Activated T-cell treated with anti-CD3 and anti-CD28 coated beads for 1 hour (primary cell): ENCODE results near the gene NALCN.

Experiments used
- DNase-seq: peaks from one replicate; pipeline ENCODE4 v3.0.0-alpha.2; 2020; ENCODE audit warnings: low read depth

Gene NALCN

DNA sequence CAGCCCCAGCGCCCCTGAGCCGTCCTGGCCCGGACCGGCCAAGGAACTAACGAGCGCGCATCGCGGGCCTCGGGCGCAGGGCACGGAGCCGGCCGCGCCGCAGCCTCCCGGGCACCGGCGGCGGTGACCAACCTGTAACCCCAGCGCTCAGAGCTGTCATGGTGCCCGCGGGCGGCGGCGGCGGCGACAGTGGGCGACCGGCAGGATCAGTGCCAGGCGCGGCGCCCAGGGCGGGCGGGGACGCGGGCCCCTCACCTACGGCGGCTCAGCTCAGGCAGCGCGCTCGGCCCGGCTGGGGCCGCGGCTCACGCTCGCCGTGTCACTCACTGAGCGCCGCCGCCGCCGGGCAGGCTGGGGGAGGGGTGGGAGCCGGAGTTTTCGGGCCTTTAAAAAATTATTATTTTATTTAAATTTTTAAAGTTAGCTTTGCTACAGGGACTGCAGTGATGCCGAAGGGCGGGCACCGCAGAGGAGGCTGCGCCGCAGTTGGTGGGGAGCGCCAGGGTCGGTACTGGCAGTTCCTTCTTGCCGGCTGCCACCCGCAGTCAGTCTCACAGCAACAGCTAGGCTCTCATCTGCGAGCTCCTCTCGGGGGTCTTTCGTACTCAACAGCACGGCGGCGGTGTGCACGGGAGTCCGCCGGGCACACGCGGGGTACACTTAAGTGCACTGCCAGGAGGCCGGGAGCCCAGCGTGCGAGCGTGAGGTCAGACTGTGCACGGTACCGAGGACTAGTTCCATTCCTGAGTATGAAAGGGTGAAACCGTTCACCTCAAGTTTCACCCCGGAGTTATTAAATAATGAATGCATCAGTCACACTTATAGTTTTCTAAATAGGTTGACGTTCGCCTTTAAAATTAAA, at the start of gene NALCN:
TSS of gene NALCN (minus strand) at position 328 of the 862 bp plus-strand sequence. CDS start 17,382 bp downstream, outside the sequence.
- DNase-seq = no peak

DNA sequence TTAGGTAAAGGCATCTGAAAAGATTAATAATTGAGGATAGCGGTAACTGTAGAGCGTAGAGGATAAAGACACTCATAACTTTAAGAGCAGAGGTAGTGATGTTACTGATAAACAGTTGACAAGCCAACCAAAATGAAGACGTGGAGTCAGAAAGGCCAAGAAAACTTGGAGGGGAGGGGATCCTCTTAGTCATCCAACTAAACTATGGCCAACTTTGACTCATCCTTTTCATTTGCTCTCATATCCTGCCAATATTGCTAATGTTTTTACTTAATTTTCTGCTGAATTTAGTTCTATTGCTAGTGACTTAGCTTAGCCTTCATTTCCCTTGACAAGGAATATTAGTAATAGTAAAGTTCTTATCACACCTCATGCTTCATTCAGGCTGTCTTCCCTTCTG, 49.6 kb upstream of the NALCN start:
- DNase-seq = no peak

DNA sequence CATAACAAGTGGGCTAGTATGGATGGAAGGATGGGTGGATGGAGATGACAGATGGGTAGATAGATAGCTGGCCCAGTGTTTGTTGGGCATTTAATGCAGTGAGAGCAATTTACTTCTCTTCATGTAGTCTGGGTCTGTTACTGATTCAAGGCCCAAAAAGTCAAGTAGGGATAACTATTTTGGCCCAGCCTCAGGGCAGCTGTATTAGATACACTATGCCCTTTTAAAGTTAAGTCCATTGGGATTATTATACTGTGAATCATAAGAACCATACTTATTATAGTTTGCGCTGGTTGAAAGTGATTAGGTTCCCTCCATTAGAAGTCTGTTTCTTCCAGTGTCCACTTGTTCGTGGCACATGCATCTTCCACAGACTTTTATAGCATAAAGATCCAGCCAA, 40.9 kb upstream of the NALCN start:
- DNase-seq = no peak

DNA sequence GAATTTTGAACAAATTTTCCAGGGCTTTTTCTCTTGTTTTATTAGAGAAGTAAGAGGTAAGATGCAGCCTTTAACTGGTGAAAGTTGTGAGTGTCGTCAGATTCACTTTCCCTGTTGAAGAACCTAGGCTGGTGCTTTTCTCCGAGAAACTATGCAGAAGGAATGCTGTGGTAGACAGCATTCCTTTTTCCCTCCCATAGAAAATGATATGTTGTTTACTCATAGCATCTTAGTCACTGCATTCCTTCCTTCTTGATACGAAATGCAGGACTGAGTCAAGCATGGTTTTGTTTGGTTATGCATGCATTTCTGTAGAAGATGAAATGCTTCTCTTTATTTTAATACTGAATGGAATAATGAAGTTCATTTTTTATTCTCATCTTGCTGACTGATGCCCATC, 39.6 kb upstream of the NALCN start:
- DNase-seq = no peak

DNA sequence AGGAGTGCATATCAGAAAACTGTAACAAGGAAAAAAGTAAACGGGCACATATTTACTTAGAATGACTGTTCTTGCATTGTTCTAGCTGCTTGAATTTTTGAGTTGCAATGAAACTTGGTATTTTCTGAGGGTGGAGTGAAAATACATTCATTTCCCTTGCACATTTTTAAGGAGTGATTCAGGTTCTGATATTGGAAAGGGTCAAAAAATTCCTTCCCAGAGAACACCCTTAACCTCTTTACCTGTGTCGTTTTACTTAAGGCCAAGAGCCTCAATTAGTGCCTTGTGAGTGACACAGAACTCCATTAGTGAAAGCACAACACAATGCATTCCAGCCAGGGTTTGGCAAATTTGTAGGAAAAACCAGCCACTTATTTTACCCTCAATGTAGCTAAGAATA, 38.5 kb upstream of the NALCN start:
- DNase-seq = no peak

DNA sequence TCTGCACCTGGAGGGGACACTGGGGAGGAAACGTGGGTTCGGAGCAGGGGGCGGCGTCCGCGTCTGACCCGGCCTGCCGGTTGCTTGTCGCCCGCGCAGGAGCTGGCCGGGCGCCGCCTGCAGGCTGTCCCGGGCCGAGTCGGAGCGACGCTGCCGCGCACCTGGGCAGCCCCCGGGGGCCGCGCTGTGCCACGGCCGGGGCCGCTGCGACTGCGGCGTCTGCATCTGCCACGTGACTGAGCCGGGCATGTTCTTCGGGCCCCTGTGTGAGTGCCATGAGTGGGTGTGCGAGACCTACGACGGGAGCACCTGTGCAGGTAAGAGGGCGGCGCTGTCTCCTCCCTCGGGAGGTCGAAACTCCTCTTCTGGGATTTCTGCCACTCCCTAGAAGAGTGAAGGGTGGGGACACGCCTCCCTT, 37.5 kb upstream of the NALCN start:
- no peak for DNase-seq

DNA sequence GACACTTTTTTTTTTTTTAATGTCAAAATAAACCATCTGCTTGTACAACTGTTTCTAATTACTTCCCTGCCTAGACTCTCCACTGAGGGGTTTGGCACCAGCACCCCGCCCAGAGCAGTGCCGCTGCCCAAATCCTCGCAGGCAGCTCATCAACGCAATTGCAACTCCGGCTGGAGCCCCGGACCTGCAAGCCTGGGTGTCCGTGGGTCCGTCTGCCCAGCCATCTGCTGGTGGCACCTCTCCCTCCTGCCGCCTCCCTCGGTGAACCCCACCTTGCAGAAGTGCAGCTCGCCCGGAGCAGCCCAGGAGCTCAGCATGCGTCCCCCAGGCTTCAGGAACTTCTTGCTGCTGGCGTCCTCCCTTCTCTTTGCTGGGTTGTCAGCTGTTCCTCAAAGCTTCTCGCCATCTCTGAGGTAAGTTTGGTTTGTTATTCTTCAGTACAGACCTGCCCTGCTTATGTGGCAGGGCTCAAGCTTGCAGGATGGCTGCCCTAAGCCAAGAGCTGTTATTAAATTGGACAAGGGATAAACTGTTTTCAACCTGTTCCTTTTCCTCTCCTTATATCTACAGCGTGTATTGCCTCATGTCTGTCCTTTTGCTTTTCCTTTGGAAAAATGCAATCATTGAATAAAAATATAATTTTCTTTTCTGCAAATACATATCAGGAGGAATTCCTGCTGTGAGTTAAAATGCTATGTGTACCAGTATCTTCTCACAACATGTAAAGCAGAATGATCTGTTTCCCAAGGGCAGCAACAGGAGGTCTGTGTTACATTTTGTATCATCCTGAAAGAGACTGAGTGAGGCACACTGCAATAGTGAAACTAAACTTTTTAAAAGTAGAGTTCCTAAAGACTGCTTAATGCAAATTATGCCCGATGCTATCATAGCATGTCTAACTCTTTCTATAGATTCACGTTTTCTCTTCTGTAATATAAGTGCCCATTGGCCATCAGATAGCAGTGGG, 36.5 kb upstream of the NALCN start, which contains the start of gene ITGBL1:
TSS of gene ITGBL1 (plus strand) at position 157 of the 967 bp plus-strand sequence. CDS start at position 316, 159 bp downstream.
- no peak for DNase-seq

DNA sequence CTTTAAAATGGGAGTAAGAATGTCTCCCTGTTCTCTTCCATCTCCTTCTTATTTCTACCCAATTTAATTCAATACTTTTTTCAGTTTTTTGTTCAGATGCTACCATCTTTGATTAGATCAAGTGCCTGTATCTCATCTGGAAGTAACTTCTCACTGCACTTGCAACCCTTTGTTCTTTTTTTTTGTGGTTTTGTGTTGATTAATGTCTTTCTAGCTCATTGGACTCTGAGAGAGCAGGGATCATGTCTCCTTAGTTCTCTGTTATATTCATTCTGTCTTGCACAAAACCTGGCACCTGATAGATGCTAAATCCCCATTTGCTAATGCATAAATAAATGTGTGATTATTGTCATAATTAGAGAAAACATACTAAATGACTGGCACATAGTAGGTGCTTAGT, 35.3 kb upstream of the NALCN start:
- no peak for DNase-seq

DNA sequence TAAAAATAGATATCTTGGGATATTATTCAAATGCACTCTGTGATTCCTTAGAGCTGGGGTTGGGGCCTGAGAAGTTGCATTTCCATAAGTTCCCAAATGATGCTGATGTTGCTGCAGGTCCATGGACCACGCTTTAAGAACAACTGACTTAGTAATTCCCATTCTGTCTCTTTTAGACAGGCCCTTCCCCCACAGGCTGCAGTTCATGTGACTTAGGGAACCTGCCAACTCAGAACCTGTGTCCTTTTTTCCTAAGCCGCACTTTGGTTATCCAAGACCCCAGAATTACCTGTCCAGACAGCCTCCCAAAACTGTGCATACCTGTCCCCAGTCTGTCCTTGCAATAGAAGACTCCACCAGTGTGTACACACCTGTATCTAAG, 34.4 kb upstream of the NALCN start:
- no peak for DNase-seq

DNA sequence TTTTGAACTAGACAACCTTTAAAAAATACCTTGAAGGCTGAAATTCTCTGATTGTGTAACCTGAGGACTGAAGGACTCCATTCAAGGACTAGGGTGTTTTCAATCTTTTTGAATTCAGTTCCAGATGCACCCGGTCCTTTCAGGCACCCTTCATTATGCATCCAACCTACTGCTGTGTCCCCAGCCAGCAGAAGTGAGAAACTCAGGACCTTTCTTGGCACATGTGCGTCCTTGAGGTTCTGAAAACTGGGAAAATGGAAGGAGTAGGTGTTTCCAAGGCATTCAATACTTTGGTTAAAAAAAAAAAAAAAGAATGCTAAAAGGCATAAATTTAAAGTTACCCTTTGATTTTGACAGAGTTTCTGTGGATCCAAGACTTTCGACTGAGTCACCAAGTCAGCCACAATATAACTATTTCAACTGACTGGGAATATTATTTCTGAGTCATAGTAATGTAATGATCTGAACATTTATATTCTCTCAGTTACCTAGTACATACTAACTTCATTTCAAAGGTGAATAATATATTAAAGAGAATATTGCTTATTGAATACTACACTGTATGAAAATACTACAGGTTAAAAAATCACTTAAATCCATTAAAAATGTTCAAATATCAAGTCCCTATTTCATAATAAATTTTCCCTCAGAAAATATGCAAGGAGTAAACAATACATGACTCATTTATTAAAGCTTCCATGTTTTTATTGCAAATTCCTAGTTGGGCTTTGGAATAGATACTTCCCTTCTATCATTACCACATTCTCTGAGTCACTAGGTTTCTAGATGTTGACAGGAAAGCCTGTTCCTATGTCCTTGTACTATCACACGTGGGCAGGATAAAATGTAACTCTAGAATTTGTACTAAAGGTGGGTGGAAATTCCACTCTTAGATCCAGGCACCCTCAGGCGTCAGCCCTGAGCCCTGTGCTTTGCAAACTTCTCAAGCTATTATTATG, 33.8 kb upstream of the NALCN start:
- DNase-seq = no peak

DNA sequence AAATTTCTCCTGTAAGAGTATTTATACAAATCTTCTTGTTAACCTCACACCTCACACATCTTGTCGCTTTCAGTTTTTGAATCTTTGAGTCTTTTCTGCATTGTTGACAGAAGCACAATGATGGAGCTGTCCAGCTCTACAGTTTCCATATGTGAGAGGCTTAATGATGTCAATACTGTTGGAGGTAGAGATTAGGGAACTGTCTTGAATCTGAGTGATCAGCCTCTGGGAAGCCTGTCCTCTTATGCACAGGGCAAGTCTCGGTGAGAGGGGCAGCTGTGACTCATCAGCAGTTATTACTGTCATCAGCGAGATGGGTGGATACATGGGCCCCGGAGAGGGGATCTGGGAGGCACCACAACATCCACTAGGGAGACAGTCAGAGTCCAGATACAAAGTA, 31.5 kb upstream of the NALCN start:
- DNase-seq = no peak

DNA sequence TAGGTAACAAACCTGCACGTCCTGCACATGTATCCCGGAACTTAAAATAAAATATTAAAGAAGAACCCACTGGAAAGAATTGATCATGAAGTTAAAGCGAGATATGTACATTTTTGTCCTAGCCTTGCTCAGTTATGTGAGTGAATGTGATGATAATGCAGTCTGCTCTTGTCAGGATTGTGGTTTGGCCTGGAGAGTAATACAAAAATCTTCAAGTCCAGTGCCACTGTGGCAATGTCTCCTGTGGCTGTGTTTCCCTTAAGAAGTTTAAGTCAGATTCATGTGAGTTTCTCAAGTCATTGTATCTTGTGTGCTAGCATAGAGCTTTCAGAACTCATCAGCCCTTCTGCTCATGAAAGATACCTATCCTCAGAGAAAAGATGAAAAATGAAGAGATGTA, 18.2 kb upstream of the NALCN start:
- DNase-seq = no peak

DNA sequence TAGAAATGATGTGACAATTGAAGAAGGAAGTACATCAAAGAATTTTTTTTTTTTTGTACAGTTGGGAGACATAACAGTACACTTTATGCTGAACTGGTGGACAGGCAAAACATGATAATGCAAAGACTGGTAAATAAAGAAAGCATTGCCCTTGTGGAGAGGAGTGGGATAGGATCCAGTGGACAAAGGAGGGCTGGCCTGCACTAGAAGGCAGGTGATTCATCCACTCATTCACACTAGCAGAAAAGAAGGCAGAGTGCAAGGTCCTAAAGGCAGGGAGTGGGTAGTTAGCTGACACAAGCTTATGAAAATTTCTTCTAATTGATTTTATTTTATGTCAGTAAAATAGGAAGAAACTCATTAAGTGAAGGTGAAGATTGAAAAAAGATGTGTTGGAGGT, 17.6 kb upstream of the NALCN start:
- no peak for DNase-seq

DNA sequence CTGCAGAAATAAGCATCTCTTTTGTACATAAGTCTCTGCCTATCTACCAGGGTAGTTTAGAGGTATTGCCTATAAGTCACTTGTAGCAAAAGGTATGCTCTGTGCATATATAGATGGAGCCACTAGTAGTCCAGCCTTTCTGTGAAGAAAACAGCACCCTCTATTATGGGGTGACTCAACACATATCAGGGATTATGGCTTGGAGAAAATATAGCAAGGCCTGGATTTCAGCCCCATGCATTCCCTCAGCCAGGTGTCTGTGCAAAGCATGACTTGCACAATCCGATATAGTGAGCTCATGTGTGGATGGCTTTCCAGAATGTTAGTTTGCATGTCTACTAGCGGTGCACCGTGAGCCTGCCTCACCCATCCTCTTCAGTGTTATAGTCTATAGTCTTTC, 13.4 kb upstream of the NALCN start:
- DNase-seq = no peak

DNA sequence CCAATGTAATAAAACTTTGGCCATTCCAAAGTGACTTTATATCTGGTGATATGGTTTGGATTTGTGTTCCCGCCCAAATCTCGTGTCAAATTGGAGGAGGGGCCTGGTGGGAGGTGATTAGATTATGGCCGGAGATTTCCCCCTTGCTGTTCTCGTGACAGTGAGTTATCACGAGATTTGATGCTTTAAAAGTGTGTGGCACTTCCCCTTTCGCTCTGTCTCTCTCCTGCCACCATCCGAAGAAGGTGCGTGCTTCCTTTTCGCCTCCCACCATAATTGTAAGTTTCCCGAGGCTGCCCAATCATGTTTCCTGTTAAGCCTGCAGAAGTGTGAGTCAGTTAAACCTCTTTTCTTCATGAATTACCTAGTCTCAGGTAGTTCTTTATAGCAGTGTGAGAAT, 9.3 kb upstream of the NALCN start:
- DNase-seq = no peak

DNA sequence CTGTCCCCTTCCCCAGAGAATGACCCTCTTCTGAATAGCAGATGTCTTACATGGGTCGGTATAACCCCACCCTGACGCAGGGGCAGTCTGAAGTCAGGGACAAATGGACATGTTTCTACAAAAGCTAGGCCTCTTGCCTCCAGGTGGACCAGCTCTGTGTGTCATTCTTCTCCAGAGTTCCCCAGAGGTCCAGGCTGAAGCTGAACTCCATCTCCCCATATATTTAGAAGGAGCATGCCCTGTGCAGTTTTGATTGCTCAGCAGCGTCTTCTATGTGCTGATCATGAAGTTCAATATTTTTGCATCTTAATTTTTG, 8.8 kb upstream of the NALCN start:
- DNase-seq = no peak

DNA sequence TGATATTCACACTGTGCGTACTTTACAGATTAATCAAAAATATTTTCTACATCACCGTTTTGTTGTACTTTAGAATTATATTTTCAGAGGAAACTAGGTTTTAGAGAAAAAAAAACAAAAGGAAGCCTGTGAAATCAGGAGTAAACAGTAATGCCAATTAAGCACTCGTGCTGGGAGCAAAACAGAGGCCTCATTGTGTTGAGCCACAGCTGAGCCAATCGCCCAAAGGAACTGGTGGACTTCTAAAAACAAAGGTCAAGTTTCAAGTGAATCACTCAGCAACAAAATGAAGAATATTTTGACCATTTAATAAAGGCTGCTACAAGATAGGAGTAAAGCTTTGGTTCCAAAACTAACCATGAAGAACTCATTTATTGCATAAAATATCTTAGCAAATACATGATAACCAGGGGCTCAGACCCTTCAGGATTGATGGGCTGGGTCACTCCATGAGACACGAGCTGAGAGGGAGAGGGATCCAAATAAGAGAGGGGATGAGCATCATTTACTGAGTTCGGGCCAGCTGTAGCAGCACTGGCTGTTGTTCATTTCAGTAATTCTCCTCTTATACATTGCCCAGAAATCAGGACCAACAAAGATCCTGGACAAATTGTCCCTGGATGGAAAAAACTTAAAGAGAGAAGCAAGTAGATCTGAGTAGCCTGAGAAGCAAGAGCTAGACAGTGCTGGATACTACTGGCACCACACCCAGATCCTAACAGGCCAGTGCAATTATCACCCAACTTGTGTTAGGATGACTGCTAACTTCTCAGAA, 8.3 kb upstream of the NALCN start:
- no peak for DNase-seq

DNA sequence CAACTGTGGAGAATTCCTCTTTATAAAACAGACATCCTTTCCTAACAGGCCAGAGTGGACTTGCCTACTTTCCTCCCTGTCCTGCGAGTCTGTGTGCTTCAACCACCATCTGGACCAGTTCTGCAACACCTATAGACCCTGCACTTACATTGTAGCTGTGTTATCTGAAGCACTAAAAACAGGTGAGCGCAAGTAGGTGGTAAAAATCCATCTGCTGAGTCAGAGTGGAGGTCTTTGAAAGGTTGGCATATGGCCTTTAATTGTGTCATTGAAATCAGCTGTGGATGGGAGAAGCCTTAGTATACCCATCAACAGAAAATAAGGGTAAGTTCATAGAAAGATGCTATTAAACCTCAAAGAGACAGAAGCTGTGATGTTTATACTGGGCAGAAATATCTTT, 7.6 kb upstream of the NALCN start:
- DNase-seq = no peak

DNA sequence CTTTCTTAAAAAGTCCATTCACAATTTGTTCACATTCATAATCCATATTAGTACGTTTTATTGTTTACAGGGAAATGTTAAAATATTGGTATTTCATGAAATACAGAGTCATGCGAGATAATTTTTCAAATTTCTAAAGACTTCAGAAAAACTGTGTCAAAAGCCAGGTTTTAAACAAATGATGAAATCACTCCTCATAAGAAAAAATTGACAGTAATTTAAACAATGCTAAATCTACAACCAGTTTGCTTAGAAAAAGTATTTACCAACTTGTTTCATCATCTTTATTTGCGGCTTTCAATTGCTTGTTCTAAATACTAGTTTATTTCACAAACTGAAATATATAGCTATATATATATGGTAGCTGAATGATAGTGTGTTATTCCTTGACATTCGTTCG, 1.2 kb upstream of the NALCN start:
- DNase-seq = no peak

DNA sequence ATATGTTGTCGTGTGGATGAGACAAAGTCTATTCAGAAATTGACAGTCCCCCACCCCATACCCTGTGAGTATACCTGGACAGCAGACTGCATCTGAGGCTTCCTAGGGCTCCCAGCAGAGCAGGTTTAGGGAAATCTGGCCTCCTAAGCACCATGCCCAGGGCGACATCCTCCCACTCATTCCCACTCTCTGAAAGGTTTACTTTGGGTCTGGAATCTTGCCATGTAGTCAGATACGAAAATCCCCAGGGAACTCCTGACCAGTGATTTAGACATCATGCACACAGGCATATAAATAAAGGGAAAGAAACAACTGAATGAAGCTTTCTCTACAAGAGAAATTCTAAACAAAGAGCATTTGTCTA, 717 bp upstream of the NALCN start:
- DNase-seq = no peak
